GM18511 (cell line): ENCODE measurements around the gene BAX.
"Not testable (repeated sequence)": the region's sequence is repeated elsewhere in the genome, so short reads cannot be mapped to it uniquely, and the experiment has no call there.

Experiments used
- ATAC-seq: cut with Tn5 transposase; IDR thresholded peaks from one replicate; pipeline ENCODE4 v1.9.1; 2021; ENCODE audit warnings: mild to moderate bottlenecking, moderate library complexity; ENCODE audit not compliant: unreplicated experiment

The BAX gene

GRCh38 chr19:48954595-48955307 is at the start of gene BAX:
Gene BAX, plus strand, starts transcription at chr19:48954875. Its CDS starts 54 bp downstream, at chr19:48954929.
- peak; percentile 80 for ATAC-seq

- no peak for ATAC-seq
Observed at GRCh38 chr19:48905664-48906063, 49.0 kb upstream of the BAX start.

GRCh38 chr19:48906324-48906723 is 48.4 kb upstream of the BAX start:
- ATAC-seq: no peak

- ATAC-seq: no peak
Observed at GRCh38 chr19:48907671-48908070, 47.0 kb upstream of the BAX start.

DNA sequence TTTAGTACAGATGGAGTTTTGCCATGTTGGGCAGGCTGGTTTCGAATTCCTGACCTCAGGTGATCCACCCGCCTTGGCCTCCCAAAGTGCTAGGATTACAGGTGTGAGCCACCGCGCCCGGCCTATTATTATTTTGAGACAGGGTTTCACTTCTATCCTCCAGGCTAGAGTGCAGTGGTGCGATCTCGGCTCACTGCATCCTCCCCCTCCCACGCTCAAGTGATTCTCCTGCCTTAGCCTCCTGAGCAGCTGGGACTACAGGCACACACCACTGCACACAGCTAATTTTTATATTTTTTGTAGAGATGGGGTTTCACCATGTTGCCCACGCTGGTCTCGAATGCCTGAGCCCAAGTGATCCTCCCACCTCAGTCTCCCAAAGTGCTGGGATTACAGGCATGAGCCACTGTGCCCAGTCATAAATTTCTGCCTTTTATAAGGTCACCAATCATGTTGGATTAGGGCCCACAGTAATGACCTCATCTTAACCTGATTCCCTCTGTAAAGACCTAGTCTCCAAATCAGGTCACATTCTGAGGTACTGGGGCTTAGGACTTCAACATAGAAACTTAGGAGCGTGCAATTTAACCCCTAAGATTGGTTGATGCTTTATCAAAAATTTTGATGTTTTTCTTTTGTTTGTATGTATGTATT is 45.1 kb upstream of the BAX start:
- ATAC-seq: not testable (repeated sequence)

- ATAC-seq: no peak
Observed at GRCh38 chr19:48910803-48911202, 43.9 kb upstream of the BAX start.

DNA sequence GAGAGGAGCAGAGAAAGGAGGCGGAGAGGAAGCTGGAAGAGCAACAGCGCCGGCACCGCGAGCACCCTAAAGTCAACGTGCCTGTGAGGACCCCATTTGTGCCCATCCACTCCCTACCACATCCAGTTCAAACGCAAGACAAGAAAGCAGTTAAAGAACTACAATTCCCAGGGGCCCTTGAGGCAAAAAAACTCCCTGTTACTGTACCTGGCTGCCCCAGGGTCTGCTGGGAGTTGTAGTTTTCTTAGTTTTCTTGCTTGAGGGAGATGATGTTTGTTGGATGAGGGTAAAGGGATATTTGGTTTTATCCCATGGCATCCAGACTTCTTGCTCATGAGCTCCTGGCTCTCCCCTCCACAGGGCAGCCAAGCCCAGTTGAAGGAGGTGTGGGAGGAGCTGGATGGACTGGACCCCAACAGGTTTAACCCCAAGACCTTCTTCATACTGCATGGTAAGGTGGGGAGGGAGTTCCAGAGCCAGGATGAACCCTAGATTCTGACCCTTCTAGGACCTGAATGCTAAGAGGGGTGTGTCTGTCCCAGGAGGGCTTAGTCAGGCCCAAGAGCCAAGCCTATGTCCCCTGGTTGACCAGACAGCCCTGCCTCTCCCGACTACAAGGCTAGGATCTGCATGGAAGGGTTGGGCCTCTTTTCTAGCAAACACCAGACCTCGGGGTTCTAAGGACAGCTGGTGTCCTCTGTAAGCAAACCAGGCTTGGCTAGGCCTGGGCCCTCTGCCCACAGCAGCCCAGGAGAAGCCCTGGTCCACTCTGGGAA is 41.4 kb upstream of the BAX start:
- no peak for ATAC-seq

DNA sequence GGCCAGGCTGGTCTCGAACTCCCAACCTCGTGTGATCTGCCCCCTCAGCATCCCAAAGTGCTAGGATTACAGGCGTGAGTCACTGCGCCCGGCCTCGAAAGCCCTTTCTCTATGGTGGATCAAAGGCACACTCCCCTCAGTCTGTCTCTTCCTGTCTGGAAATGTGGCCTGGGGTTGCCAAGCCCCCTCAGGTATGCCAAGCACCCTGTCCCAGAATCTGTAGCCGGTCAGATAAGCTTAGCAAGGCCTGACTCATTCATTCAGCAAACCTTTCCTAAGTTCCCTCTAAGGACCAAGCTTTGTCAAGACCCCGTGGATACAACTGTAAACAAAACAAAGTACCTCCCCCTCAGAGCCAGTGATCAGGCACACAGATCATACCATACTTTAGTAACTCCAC is 40.5 kb upstream of the BAX start:
- ATAC-seq: no peak

DNA sequence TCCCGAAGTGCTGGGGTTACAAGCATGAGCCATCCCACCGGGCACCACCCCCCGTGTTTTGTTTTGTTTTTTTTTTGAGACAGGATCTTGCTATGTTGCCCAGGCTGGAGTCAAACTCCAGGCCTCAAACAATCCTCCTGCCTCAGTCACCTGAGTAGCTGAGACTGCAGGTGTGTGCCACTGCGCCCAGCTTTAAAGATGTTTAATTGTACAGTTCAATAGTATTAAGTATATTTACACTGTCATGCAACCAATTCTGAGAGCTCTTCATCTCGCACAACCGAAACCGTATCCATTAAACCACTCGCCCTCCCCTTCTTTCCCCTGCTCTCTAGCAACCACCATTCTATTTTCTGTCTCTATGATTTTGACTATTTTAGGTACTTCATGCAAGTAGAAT is 38.9 kb upstream of the BAX start:
- ATAC-seq: no peak

GRCh38 chr19:48918071-48918470 is 36.6 kb upstream of the BAX start:
- ATAC-seq: no peak

- no peak for ATAC-seq
Observed at GRCh38 chr19:48918801-48919247, 35.9 kb upstream of the BAX start.

DNA sequence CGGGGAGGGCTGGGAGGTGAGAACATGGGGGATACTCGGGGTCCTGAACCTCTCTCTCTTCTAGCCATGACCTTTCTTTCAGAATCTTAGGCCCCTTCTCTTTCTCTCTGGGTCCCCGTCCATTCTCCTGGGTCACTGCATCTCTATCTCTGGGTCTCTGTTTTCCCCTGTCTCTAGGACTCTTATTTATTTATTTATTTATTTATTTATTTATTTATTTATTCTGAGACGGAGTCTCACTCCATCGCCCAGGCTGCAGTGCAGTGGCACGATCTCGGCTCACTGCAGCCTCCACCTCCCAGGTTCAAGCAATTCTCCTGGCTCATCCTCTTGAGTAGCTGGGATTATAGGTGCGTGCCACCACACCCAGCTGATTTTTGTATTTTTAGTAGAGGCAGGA is 35.4 kb upstream of the BAX start:
- not testable (repeated sequence) for ATAC-seq

- ATAC-seq: no peak
Observed at GRCh38 chr19:48920949-48921348, 33.7 kb upstream of the BAX start.

- ATAC-seq: no peak
Observed at GRCh38 chr19:48921721-48922500, 32.8 kb upstream of the BAX start.

DNA sequence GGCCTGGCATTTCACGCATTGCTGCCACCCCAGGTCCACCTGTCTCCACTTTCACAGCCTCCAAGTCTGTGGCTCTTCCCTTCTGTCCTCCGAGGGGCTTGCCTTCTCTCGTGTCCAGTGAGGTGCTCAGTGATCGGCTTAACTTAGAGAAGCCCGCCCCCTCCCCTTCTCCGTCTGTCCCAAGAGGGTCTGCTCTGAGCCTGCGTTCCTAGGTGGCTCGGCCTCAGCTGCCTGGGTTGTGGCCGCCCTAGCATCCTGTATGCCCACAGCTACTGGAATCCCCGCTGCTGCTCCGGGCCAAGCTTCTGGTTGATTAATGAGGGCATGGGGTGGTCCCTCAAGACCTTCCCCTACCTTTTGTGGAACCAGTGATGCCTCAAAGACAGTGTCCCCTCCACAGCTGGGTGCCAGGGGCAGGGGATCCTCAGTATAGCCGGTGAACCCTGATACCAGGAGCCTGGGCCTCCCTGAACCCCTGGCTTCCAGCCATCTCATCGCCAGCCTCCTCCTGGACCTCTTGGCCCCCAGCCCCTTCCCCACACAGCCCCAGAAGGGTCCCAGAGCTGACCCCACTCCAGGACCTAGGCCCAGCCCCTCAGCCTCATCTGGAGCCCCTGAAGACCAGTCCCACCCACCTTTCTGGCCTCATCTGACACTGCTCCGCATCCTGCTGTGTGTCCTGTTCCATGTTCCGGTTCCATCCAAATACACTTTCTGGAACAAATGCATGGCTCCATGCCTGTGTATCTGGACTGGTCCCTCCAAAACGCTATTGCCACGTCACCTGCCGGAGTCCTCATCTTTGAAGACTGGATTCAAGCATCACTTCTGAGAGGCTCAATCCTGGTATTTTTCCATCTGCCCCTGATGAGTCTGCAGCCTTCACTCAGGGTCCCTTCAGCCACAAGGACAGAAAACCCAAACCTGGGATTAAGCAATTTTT is 31.9 kb upstream of the BAX start:
- ATAC-seq: no peak

DNA sequence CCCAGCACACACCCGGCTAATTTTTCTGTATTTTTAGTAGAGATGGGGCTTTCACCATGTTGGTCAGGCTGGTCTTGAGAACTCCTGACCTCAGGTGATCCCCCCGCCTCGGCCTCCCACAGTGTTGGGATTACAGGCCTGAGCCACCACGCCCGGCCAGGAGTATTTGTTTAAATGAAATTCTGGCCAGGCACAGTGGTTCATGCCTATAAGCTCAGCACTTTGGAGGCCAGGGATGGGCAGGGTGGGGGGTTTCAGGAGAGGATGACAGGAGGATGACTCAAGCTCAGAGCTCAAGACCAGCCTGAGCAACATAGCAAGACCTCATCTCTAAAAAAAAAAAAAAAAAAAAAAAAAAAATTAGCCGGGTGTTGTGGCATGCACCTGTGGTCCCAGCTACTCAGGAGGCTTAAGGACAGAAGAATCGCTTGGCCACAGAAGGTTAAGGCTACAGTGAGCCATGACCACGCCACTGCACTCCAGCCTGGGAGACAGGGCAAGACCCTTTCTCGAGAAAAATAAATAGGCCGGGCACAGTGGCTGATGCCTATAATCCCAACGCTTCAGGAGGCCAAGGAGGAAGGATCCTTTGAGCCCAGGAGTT is 29.3 kb upstream of the BAX start:
- no peak for ATAC-seq

- not testable (repeated sequence) for ATAC-seq
Observed at GRCh38 chr19:48925890-48926289, 28.8 kb upstream of the BAX start.

DNA sequence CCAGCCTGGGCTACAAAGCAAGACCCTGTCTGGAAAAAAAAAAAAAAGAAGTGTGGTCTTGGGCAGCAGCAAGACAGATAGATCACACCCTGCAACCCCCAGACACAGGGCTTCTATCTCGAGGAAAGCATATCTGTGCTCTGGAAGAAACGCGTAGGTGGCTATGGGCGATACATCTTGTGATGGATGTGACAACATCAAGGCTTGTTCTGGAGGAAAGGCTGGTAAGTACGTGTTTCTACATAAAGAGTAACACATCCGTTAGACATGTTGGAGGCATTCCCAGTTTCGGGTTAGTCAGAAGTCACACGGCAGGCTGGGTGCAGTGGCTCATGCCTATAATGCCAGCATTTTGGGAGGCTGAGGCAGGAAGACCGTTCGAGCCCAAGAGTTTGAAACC is 27.8 kb upstream of the BAX start:
- ATAC-seq: no peak

- not testable (repeated sequence) for ATAC-seq
Observed at GRCh38 chr19:48927692-48928091, 27.0 kb upstream of the BAX start.
